HCT116 (cell line): Measurements from ENCODE around the gene ACER1. TPM values are rescaled to one million over a fixed set of nuclear protein-coding genes. Genes with fewer than 3 reads are reported as not detected.

Source experiments
- ATAC-seq: fragments of 200-7000 bp; cut with Tn5 transposase; 2 replicates; pipeline ENCODE4 v1.9.1; 2020; ENCODE audit warnings: mild to moderate bottlenecking, moderate library complexity
- BruUV-seq: library from RNA; stranded (reverse); fragments of 400-500 nt; replicated peaks from 2 replicates; lab custom pipeline; 2021; lab: Mats Ljungman, UMichigan
- CTCF ChIA-PET: fragments of 300-600 bp; sonication (Branson Sonifier 250); formaldehyde crosslinking; loops from one replicate; lab custom pipeline; 2021; ENCODE audit warnings: antibody characterized with exemption; lab: Charles Lee
- POLR2A ChIA-PET: fragments of 300-600, 350-600 bp; sonication (Branson Sonifier 250); formaldehyde crosslinking; loops from one replicate; lab custom pipeline; 2021; ENCODE audit warnings: antibody characterized with exemption; lab: Charles Lee
- RAD21 ChIA-PET, 2 experiments: fragments of 300-600 bp; sonication (Branson Sonifier 250); formaldehyde crosslinking; loops; one replicate each; lab custom pipeline; 2023; ENCODE audit warnings: low total read pairs in 2 of 2; ENCODE audit not compliant: uncharacterized antibody in 2 of 2, unreplicated experiment in 2 of 2, low non-redundant PET in 1 of 2; lab: Charles Lee
- DNase-seq: peaks from one replicate; pipeline ENCODE4 v3.0.0-alpha.2; 2010; ENCODE audit warnings: low read depth, low spot score
- H2AFZ ChIP-seq: fragments of 200-600 bp; shearing (Covaris generic), sonication (generic); 2 replicates; pipeline ENCODE4 v1.6.1; 2017; ENCODE audit warnings: low read depth, mixed run types, mixed read lengths, antibody characterized with exemption, low read length; ENCODE audit not compliant: poor library complexity, severe bottlenecking
- H3K27ac ChIP-seq: 2 replicates; pipeline ENCODE4 v1.5.1; 2012; ENCODE audit warnings: low read depth, low read length
- H3K27me3 ChIP-seq: fragments of 200-600 bp; sonication (generic); 2 replicates; pipeline ENCODE4 v1.6.1; 2016; ENCODE audit warnings: mixed run types, low read length, mixed read lengths; ENCODE audit not compliant: insufficient read depth
- H3K36me3 ChIP-seq, 2 experiments: fragments of 200-500 bp in 1 of 2; fragments of 200-600 bp in 1 of 2; sonication (Bioruptor generic) in 1 of 2; sonication (generic) in 1 of 2; 2 replicates each; pipeline versions ENCODE4 v1.5.1 to v1.6.1; 2014 to 2016; ENCODE audit warnings: low read length in 2 of 2, inconsistent platforms in 1 of 2, mixed read lengths in 1 of 2, mixed run types in 1 of 2; ENCODE audit not compliant: insufficient read depth in 2 of 2, control insufficient read depth in 1 of 2
- H3K4me1 ChIP-seq, 2 experiments: fragments of 200-600 bp in 1 of 2; sonication (generic) in 1 of 2; 2 replicates each; pipeline versions ENCODE4 v1.5.1 to v1.6.1; 2012 to 2017; ENCODE audit warnings: low read length in 2 of 2, inconsistent platforms in 1 of 2, mild to moderate bottlenecking in 1 of 2, mixed read lengths in 1 of 2, mixed run types in 1 of 2, moderate library complexity in 1 of 2; ENCODE audit not compliant: insufficient read depth in 2 of 2, control insufficient read depth in 1 of 2
- H3K4me2 ChIP-seq: fragments of 200-600 bp; sonication (generic); 2 replicates; pipeline ENCODE4 v1.6.1; 2017; ENCODE audit warnings: mixed run types, low read length, mixed read lengths
- H3K4me3 ChIP-seq, 2 experiments: fragments of 200-600 bp in 1 of 2; sonication (generic) in 1 of 2; replicated peaks in 1 of 2; 2 replicates each; pipeline ENCODE4 v1.5.1; 2011 to 2016; ENCODE audit warnings: low read length in 2 of 2, control low read depth in 1 of 2, low read depth in 1 of 2, mild to moderate bottlenecking in 1 of 2, mixed read lengths in 1 of 2, mixed run types in 1 of 2
- H3K79me2 ChIP-seq: fragments of 200-600 bp; sonication (generic); 2 replicates; pipeline ENCODE4 v1.6.1; 2017; ENCODE audit warnings: mild to moderate bottlenecking, mixed run types, low read length, moderate library complexity, mixed read lengths; ENCODE audit not compliant: insufficient read depth
- H3K9ac ChIP-seq: fragments of 200-600 bp; sonication (generic); 2 replicates; pipeline ENCODE4 v1.6.1; 2016; ENCODE audit warnings: low read length, mixed read lengths
- H3K9me2 ChIP-seq: fragments of 200-600 bp; sonication (generic), shearing (Covaris generic); 2 replicates; pipeline ENCODE4 v1.6.1; 2017; ENCODE audit warnings: mixed run types, mild to moderate bottlenecking, moderate library complexity; ENCODE audit not compliant: insufficient read depth
- H3K9me3 ChIP-seq, 2 experiments: fragments of 200-500 bp in 1 of 2; fragments of 200-600 bp in 1 of 2; sonication (Bioruptor generic) in 1 of 2; sonication (generic) in 1 of 2; 2 replicates each; pipeline ENCODE4 v1.6.1; 2014 to 2017; ENCODE audit warnings: low read length in 2 of 2, mixed read lengths in 2 of 2, inconsistent platforms in 1 of 2, low read depth in 1 of 2, mild to moderate bottlenecking in 1 of 2, mixed run types in 1 of 2, moderate library complexity in 1 of 2; ENCODE audit not compliant: control insufficient read depth in 1 of 2, insufficient read depth in 1 of 2
- H4K20me1 ChIP-seq: fragments of 200-600 bp; sonication (generic), shearing (Covaris generic); 2 replicates; pipeline ENCODE4 v1.6.1; 2017; ENCODE audit warnings: mixed run types, mild to moderate bottlenecking, moderate library complexity; ENCODE audit not compliant: insufficient read depth
- ATF3 ChIP-seq: IDR thresholded peaks from 2 replicates; pipeline ENCODE4 v1.6.1; 2012
- CEBPB ChIP-seq: IDR thresholded peaks from 2 replicates; pipeline ENCODE4 v1.6.1; 2012; ENCODE audit warnings: low read depth
- MAX ChIP-seq: IDR thresholded peaks from 2 replicates; pipeline ENCODE4 v1.6.1; 2012
- ZBTB33 ChIP-seq: IDR thresholded peaks from 2 replicates; pipeline ENCODE4 v1.6.1; 2011; ENCODE audit warnings: mild to moderate bottlenecking, low read length, moderate library complexity; ENCODE audit not compliant: insufficient replicate concordance; ENCODE audit errors: extremely low read depth
- intact Hi-C: fragments of 100-400 bp; cut with micrococcal nuclease; formaldehyde crosslinking; loops from 2 replicates; pipeline ENCODE4 v1.10.0; 2022
- total RNA-seq: library from RNA; stranded (reverse); gene quantifications from one replicate; pipeline ENCODE4 v1.2.1, GENCODE V29; 2021; ENCODE audit not compliant: unreplicated experiment

Gene ACER1
- total RNA-seq, 1 experiment from 2014 or later, result not detected

- no peak for TF ChIP-seq CEBPB
These were observed 68.6 kb downstream of the ACER1 start (continued) for GRCh38 chr19:6264803-6265202.

GRCh38 chr19:6263735-6264444 is 69.5 kb downstream of the ACER1 start:
- no peaks in the 10 kb centered on the region for H3K27me3 ChIP-seq
- H3K9me2 ChIP-seq, result no peaks in the 10 kb centered on the region
- H3K4me2 ChIP-seq, result no peak overlapping the region
- H3K79me2 ChIP-seq, result peaks cover 69% of the 10 kb centered on the region
- no peaks in the 10 kb centered on the region for H3K9me3 ChIP-seq
- H4K20me1 ChIP-seq, result no peaks in the 10 kb centered on the region
- no peak overlapping the region for H3K4me3 ChIP-seq
- TF ChIP-seq MAX, result no peak
- TF ChIP-seq ATF3, result no peak
- TF ChIP-seq ZBTB33, result no peak
- no TSS peak for BruUV-seq
- ChIA-PET CTCF (no interaction called here), RAD21 (interaction anchor here (0.6 kb wide), 2 partner anchors 92 to 162 kb away, joined by 3 read pairs; no protein-coding TSS in a partner anchor), POLR2A (no interaction called here)
- intact Hi-C loops, result no loop called here
- DNase-seq, result no peak
- no peaks in the 10 kb centered on the region for H3K4me1 ChIP-seq
- no peak overlapping the region for H2AFZ ChIP-seq
- no peak overlapping the region for H3K9ac ChIP-seq
- no peak overlapping the region for H3K27ac ChIP-seq
- no peak for ATAC-seq
- peaks cover 16% of the 10 kb centered on the region in 2 experiments; a peak in 3 of 4 replicates for H3K36me3 ChIP-seq
